Lower lobe of right lung (tissue), 2 donors: ENCODE data around the gene AJAP1. TPM values are rescaled to one million over a fixed set of nuclear protein-coding genes. Genes with fewer than 3 reads are reported as not detected.

Source experiments
- ATAC-seq, 2 donors: fragments of 200-7000 bp; cut with Tn5 transposase; one replicate each; pipeline ENCODE4 v1.9.1; 2020 to 2022; ENCODE audit warnings: mild to moderate bottlenecking in 2 of 2, moderate library complexity in 2 of 2
- DNase-seq: peaks from one replicate; pipeline ENCODE4 v3.0.0-alpha.2; 2020
- H3K27ac ChIP-seq: fragments of 200-600 bp; one replicate; pipeline ENCODE4 v1.8.0; 2022
- H3K27me3 ChIP-seq: fragments of 200-600 bp; one replicate; pipeline ENCODE4 v1.8.0; 2022; ENCODE audit warnings: low read depth
- H3K36me3 ChIP-seq: fragments of 200-600 bp; one replicate; pipeline ENCODE4 v1.8.0; 2022; ENCODE audit warnings: mild to moderate bottlenecking
- H3K4me1 ChIP-seq: fragments of 200-600 bp; one replicate; pipeline ENCODE4 v1.8.0; 2022
- H3K4me3 ChIP-seq: fragments of 200-600 bp; one replicate; pipeline ENCODE4 v1.8.0; 2022; ENCODE audit warnings: mild to moderate bottlenecking
- H3K9me3 ChIP-seq: fragments of 200-600 bp; one replicate; pipeline ENCODE4 v1.8.0; 2022
- intact Hi-C: fragments of 100-400 bp; cut with DNase I; formaldehyde crosslinking; loops from one replicate; pipeline ENCODE4 v1.11.0; 2022
- total RNA-seq: library from RNA; stranded (reverse); fragmentation: NEBNext Ultra II Directional; extraction: Animal tissue kit (Norgen Biotek cat#: 25700); gene quantifications from one replicate; pipeline ENCODE4 v1.2.1, GENCODE V29; 2021
- TF ChIP-seq, protein P1 (sequence below): fragments of 200-600 bp; IDR thresholded peaks from one replicate; pipeline ENCODE4 v1.8.0; 2022; ENCODE audit warnings: antibody characterized with exemption, mild to moderate bottlenecking
- donor health status: DM: no; HTN: yes; CAD: no; lungs with severe emphysema.

Gene AJAP1
- total RNA-seq, 1 donor from 2014 or later, result 0.77 TPM

DNA sequence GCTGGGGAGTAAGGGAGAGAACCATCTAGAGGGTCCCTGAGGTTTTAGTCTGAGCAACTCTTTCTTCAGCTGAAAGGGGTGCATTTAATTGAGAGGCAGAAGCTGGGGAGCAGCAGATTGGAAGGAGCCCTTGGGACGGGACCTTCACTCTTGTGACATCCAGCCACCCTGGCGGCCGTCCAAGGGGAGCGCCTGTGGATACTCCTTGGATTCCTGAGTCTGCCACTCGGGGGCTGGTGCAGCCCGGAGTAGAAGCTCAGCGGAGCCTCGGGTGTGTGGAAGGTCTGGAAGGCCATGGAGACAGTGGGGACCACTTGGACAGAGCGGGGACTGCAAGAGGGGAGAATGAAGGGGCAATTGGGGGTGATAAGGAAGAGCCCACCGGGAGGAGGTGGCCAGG is 68.7 kb downstream of the AJAP1 start:
- intact Hi-C loops, result no loop called here
- TF ChIP-seq, protein P1, sequence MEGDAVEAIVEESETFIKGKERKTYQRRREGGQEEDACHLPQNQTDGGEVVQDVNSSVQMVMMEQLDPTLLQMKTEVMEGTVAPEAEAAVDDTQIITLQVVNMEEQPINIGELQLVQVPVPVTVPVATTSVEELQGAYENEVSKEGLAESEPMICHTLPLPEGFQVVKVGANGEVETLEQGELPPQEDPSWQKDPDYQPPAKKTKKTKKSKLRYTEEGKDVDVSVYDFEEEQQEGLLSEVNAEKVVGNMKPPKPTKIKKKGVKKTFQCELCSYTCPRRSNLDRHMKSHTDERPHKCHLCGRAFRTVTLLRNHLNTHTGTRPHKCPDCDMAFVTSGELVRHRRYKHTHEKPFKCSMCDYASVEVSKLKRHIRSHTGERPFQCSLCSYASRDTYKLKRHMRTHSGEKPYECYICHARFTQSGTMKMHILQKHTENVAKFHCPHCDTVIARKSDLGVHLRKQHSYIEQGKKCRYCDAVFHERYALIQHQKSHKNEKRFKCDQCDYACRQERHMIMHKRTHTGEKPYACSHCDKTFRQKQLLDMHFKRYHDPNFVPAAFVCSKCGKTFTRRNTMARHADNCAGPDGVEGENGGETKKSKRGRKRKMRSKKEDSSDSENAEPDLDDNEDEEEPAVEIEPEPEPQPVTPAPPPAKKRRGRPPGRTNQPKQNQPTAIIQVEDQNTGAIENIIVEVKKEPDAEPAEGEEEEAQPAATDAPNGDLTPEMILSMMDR, result no peak
- H3K36me3 ChIP-seq, result no peaks in the 10 kb centered on the region

DNA sequence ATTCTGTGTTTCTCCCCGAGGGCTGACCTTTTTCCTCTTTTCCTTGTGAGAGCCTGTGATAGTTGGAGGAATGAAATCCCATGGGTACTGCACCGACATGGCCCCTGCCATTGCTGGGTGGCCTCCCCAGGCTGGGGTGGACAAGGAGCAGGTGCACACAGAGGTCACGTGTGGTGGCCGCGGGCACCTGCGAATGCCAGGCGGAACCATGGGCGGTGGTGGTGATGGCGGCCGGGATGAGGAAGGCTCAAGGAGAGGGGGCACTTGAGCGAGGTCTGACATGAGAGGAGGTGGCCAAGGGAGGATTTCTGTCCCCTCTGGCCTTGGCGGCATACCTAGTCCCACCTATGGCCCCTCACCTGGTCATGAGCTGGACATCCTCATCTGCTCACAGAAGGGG is 69.6 kb downstream of the AJAP1 start:
- Histone ChIP-seq H3K4me3 (no peak overlapping the region), H3K9me3 (no peaks in the 10 kb centered on the region), H3K27me3 (no peaks in the 10 kb centered on the region), H3K27ac (no peak overlapping the region), H3K4me1 (no peaks in the 10 kb centered on the region), H3K36me3 (no peaks in the 10 kb centered on the region)
- ATAC-seq (no peak), DNase-seq (no peak)
- TF ChIP-seq, protein P1, result no peak
- intact Hi-C loops, result no loop called here

More for the DNA sequence above, 68.7 kb downstream of the AJAP1 start:
- Histone ChIP-seq H3K4me3 (no peak overlapping the region), H3K27me3 (no peaks in the 10 kb centered on the region), H3K4me1 (no peaks in the 10 kb centered on the region), H3K9me3 (no peaks in the 10 kb centered on the region), H3K27ac (no peak overlapping the region)
- DNase-seq (no peak), ATAC-seq (no peak)

DNA sequence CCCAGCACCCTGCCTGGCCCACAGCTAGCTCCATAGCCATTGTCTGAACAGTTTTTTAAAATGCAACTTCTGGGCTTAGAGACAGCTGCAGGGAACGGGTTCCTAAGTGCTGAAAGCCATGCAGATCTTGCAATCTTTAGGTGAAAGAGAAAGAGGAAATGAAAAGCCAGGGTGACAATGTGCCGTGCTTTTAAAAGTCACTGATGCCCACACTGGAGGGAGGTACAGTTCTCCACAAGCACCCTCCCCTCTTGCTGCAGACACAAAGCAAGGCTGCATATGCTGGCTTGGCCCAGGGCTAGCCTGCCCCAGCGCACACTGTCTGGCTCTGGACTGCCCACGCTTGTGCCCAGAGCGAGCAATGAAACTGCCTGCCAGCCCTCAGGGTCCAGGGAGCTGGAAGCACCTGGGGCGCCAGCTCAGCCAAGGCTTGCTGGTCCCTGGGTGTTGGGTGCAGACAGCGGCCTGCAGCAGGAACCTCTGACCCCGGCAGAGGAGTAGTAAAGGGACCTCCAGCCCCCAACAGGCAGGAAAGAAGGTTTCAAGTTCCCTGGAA is 70.4 kb downstream of the AJAP1 start:
- no peaks in the 10 kb centered on the region for H3K4me1 ChIP-seq
- no peak overlapping the region for H3K27ac ChIP-seq
- DNase-seq, result no peak
- no peak for ATAC-seq
- no peaks in the 10 kb centered on the region for H3K36me3 ChIP-seq
- intact Hi-C loops, result no loop called here
- no peaks in the 10 kb centered on the region for H3K27me3 ChIP-seq
- H3K9me3 ChIP-seq, result no peaks in the 10 kb centered on the region
- no peak overlapping the region for H3K4me3 ChIP-seq
- TF ChIP-seq, protein P1, result no peak

DNA sequence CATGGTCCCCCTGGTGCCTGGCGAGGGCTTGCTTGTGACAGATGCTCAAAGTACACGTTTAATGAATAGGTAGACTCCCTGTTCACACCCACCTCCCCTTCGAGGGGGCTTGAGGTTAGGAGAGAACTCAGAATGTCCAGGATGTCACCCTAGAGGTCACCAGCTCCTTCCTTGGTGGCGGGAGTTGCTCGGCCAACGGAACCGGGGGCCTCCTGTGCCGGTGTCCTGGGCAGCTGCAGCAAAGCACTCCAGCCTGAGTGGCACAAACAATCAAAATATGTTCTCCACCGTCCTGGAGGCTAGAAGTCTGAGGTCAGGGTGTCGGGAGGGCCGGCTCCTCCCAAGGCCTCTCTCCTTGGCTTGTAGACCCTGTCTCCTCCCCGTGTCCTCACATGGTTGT is 71.0 kb downstream of the AJAP1 start:
- H3K36me3 ChIP-seq, result no peaks in the 10 kb centered on the region
- no peaks in the 10 kb centered on the region for H3K9me3 ChIP-seq
- intact Hi-C loops, result no loop called here
- H3K27ac ChIP-seq, result no peak overlapping the region
- no peak overlapping the region for H3K4me3 ChIP-seq
- no peaks in the 10 kb centered on the region for H3K4me1 ChIP-seq
- DNase-seq (no peak), ATAC-seq (no peak)
- no peaks in the 10 kb centered on the region for H3K27me3 ChIP-seq
- TF ChIP-seq, protein P1, result no peak

DNA sequence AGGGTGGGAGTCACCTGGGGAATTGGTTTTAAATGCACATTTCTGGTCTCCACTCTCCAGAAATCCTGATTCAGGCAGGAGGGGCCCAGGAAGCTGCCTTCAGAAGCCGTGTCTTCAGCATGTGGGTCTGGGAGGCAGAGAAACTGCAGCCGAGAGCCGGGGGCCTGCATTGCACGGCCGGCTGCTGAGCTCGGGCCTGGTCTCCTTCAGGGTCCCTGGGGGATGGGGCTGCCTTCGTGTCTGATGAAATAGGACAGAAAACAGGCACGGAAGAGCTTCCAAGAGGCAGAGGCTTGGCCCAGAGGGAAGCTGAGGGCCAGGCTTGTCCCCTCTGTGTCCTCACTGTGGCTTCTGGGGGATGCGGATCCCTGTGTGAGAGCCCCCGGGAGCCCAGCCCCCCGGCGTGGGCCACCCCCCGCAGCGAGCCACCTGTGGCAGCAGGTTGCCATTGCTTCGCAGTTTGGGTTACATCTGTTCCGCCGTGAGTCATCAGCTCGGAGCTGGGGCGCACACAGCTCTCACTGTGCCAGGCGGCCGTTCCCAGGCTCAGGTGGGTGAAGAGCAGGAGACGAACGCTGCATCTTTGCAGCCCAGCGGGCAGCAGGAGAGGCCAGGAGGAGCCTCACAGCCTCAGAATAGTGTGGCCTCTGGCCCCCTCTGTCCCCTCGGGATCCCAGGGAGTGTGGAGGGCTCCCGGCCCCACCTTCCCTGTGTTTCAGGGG is 72.4 kb downstream of the AJAP1 start:
- H3K27me3 ChIP-seq, result peaks cover 2% of the 10 kb centered on the region
- no peaks in the 10 kb centered on the region for H3K4me1 ChIP-seq
- no peak overlapping the region for H3K27ac ChIP-seq
- H3K4me3 ChIP-seq, result no peak overlapping the region
- no peaks in the 10 kb centered on the region for H3K9me3 ChIP-seq
- intact Hi-C loops, result no loop called here
- DNase-seq (no peak), ATAC-seq (no peak)
- TF ChIP-seq, protein P1, result no peak
- no peaks in the 10 kb centered on the region for H3K36me3 ChIP-seq
